Nephron progenitor cell (in vitro differentiated cells): ENCODE measurements around the gene KIF6.

Experiments
- DNase-seq: peaks from one replicate; pipeline ENCODE4 v3.0.0; 2021
- H3K27ac Mint-ChIP-seq: 2 replicates; pipeline ENCODE4 v1.8.0; 2021; ENCODE audit warnings: mild to moderate bottlenecking, moderate library complexity, mixed read lengths
- H3K27me3 Mint-ChIP-seq: 2 replicates; pipeline ENCODE4 v1.8.0; 2021; ENCODE audit warnings: mild to moderate bottlenecking, low read depth, mixed read lengths; ENCODE audit not compliant: poor library complexity
- H3K36me3 Mint-ChIP-seq: 2 replicates; pipeline ENCODE4 v1.8.0; 2021; ENCODE audit warnings: low read depth, mixed read lengths
- H3K4me1 Mint-ChIP-seq: 2 replicates; pipeline ENCODE4 v1.8.0; 2021; ENCODE audit warnings: mixed read lengths
- H3K4me3 Mint-ChIP-seq: 2 replicates; pipeline ENCODE4 v1.8.0; 2021; ENCODE audit warnings: mild to moderate bottlenecking, moderate library complexity, mixed read lengths
- H3K9me3 Mint-ChIP-seq: 2 replicates; pipeline ENCODE4 v1.8.0; 2021; ENCODE audit warnings: mild to moderate bottlenecking, moderate library complexity, mixed read lengths
- TF ChIP-seq, protein P1 (sequence below): fragments of 200-600 bp; sonication (generic); IDR thresholded peaks from 2 replicates; pipeline ENCODE4 v1.5.0; 2021; ENCODE audit warnings: antibody characterized with exemption

KIF6 gene

DNA sequence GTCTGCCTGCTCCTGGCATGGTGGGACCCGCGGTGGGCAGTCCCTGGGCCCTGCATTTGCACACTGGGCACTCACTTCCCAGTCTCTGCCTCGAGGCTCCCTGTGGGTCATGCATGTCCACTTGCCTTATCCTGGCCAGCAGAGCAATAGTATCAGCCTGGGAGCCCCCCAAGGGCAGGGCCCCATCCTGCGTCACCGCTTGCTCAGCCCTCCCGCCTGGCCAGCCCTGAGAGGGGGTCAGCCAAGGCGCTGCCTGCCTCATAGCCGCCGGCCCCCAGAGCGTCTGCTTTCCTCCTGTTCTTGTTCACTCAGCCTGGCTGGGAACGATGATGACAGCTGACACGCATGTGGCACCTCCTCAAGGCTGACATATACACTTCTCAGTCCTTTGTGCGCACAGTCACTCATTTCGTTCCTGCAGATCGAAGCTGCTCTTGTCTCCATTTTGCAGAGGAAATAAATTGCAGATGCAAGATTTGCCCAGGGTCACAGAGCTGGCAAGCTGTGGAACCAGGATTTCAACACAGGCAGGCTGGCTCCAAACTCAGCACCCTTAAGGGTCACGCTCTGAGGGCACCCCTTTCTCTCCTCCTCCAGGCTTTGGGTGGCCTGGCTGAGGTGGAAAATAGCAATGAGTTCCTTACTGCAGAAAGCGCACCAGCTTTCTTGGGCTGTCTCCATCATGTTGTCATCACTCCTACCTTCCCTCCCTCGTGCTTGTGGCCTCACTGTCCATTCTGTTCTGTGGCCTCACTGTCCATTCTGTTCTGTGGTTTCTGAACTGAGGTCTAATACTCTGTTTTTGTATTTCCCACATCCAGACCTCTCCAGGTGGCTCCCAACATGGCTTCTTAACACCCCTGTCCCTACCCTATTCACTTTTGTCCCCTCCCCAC, 428.2 kb downstream of the KIF6 start:
- peaks cover 57% of the 10 kb centered on the region for H3K4me1 Mint-ChIP-seq
- no peak overlapping the region for H3K27ac Mint-ChIP-seq
- H3K27me3 Mint-ChIP-seq, result peaks cover 33% of the 10 kb centered on the region
- TF ChIP-seq, protein P1, sequence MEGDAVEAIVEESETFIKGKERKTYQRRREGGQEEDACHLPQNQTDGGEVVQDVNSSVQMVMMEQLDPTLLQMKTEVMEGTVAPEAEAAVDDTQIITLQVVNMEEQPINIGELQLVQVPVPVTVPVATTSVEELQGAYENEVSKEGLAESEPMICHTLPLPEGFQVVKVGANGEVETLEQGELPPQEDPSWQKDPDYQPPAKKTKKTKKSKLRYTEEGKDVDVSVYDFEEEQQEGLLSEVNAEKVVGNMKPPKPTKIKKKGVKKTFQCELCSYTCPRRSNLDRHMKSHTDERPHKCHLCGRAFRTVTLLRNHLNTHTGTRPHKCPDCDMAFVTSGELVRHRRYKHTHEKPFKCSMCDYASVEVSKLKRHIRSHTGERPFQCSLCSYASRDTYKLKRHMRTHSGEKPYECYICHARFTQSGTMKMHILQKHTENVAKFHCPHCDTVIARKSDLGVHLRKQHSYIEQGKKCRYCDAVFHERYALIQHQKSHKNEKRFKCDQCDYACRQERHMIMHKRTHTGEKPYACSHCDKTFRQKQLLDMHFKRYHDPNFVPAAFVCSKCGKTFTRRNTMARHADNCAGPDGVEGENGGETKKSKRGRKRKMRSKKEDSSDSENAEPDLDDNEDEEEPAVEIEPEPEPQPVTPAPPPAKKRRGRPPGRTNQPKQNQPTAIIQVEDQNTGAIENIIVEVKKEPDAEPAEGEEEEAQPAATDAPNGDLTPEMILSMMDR, result no peak
- DNase-seq, result no peak
- no peaks in the 10 kb centered on the region for H3K36me3 Mint-ChIP-seq
- H3K4me3 Mint-ChIP-seq, result no peak overlapping the region
- H3K9me3 Mint-ChIP-seq, result no peaks in the 10 kb centered on the region

- Mint-ChIP-seq H3K27me3 (peaks cover 29% of the 10 kb centered on the region), H3K27ac (no peak overlapping the region), H3K4me1 (peaks cover 63% of the 10 kb centered on the region), H3K36me3 (no peaks in the 10 kb centered on the region), H3K9me3 (no peaks in the 10 kb centered on the region), H3K4me3 (no peak overlapping the region)
- DNase-seq, result no peak
- TF ChIP-seq, protein P1, result no peak
These were observed 429.6 kb downstream of the KIF6 start for GRCh38 chr6:39295611-39296011.

DNA sequence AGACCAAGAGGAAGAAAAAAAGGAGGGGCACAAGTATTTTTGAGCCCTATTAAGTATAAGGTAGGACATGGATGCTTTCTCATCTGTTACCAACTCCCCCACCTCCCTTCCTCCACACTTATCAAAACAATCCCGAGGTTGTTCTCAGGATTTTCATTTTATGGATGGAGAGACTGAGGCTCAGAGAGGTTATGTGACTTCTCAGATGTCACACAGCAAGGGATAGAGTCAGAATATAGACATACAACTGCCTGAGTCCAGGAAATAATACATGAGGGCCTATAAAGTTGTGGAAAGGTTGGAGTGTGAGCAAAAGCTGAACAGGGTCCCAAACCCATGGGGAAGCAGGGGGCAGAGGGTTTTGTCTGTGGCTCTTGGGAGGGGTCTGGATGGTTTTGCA, 430.3 kb downstream of the KIF6 start:
- no peak overlapping the region for H3K27ac Mint-ChIP-seq
- H3K4me1 Mint-ChIP-seq, result peaks cover 63% of the 10 kb centered on the region
- no peak for DNase-seq
- TF ChIP-seq, protein P1, result no peak
- H3K36me3 Mint-ChIP-seq, result no peaks in the 10 kb centered on the region
- H3K9me3 Mint-ChIP-seq, result no peaks in the 10 kb centered on the region
- H3K4me3 Mint-ChIP-seq, result no peak overlapping the region
- H3K27me3 Mint-ChIP-seq, result peaks cover 27% of the 10 kb centered on the region

DNA sequence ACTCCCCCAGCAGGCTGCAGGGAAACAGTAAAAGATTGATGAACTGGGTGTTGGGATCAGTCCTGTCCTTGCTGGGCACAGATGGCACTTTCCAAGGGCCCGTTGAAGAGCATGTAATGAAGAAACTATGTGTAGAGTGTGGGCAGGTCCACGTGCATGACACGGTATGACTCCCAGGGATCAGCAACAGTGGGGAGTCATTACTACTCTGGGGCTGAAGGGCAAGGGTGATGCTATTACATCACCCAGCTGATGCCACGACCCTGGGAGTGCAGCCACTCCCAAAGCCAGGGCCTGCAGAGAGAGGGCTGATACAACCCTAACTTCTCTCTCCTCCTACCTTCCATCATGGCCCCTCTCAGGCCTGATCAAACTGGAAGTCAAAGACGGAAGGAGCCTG, 431.1 kb downstream of the KIF6 start:
- Mint-ChIP-seq H3K27ac (no peak overlapping the region), H3K9me3 (no peaks in the 10 kb centered on the region), H3K36me3 (no peaks in the 10 kb centered on the region), H3K4me3 (no peak overlapping the region), H3K4me1 (peaks cover 63% of the 10 kb centered on the region), H3K27me3 (peaks cover 22% of the 10 kb centered on the region)
- DNase-seq, result no peak
- TF ChIP-seq, protein P1, result no peak

DNA sequence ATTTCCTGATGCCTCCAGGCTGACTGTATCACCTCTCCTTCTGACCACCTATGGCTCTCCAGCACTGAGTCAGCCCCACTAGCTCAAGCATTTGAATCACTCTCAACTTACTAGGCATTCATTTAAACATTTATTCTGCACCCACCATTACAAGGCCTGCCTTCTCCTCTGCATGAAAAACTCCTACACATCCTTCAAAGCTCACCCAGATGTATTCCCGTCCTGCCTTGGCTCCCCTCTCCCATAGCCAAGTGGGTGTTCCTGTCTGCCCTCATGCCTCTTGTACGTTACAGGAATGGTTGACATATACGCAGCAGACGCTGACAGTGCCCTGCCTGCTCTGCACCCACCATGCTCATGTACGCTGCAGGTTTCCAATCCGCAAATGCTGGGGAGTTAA, 432.6 kb downstream of the KIF6 start:
- Mint-ChIP-seq H3K9me3 (no peaks in the 10 kb centered on the region), H3K4me3 (no peak overlapping the region), H3K27me3 (peaks cover 26% of the 10 kb centered on the region), H3K4me1 (peaks cover 58% of the 10 kb centered on the region), H3K27ac (no peak overlapping the region), H3K36me3 (no peaks in the 10 kb centered on the region)
- TF ChIP-seq, protein P1, result no peak
- no peak for DNase-seq

GRCh38 chr6:39289490-39289889, 435.7 kb downstream of the KIF6 start:
- Mint-ChIP-seq H3K4me3 (no peak overlapping the region), H3K27me3 (peaks cover 34% of the 10 kb centered on the region), H3K9me3 (no peaks in the 10 kb centered on the region), H3K27ac (no peak overlapping the region), H3K4me1 (peaks cover 29% of the 10 kb centered on the region), H3K36me3 (no peaks in the 10 kb centered on the region)
- TF ChIP-seq, protein P1, result no peak
- DNase-seq, result no peak
